Smooth muscle cell (in vitro differentiated cells): Measurements from ENCODE around the gene ZFPM1. TPM values are rescaled to one million over a fixed set of nuclear protein-coding genes. Genes with fewer than 3 reads are reported as not detected.

ENCODE experiments used
- DNase-seq: peaks from one replicate; lab custom pipeline; 2025; ENCODE audit not compliant: unreplicated experiment; lab: John Stamatoyannopoulos, UW
- H2AFZ ChIP-seq: fragments of 200-600 bp; sonication (generic); 2 replicates; pipeline ENCODE4 v1.6.0; 2016; ENCODE audit warnings: antibody characterized with exemption, low read depth, mild to moderate bottlenecking
- H3F3A ChIP-seq: fragments of 200-600 bp; sonication (generic); 2 replicates; pipeline ENCODE4 v1.6.0; 2017; ENCODE audit warnings: antibody characterized with exemption, low read depth
- H3K27ac ChIP-seq: fragments of 200-600 bp; sonication (generic); 2 replicates; pipeline ENCODE4 v1.5.1; 2016; ENCODE audit warnings: low read depth, mild to moderate bottlenecking
- H3K27me3 ChIP-seq: fragments of 200-600 bp; sonication (generic); 2 replicates; pipeline ENCODE4 v1.6.1; 2016; ENCODE audit warnings: low read depth, mild to moderate bottlenecking
- H3K36me3 ChIP-seq: fragments of 200-600 bp; sonication (generic); 2 replicates; pipeline ENCODE4 v1.5.1; 2016; ENCODE audit warnings: low read depth
- H3K4me1 ChIP-seq: fragments of 200-600 bp; sonication (generic); 2 replicates; pipeline ENCODE4 v1.5.1; 2016; ENCODE audit warnings: low read depth
- H3K4me2 ChIP-seq: fragments of 200-600 bp; sonication (generic); 2 replicates; pipeline ENCODE4 v1.6.0; 2016; ENCODE audit warnings: mild to moderate bottlenecking
- H3K4me3 ChIP-seq: fragments of 200-600 bp; sonication (generic); 2 replicates; pipeline ENCODE4 v1.5.1; 2016; ENCODE audit warnings: mild to moderate bottlenecking
- H3K79me2 ChIP-seq: fragments of 200-600 bp; sonication (generic); 2 replicates; pipeline ENCODE4 v1.6.0; 2016; ENCODE audit warnings: low read depth, mild to moderate bottlenecking
- H3K9ac ChIP-seq: fragments of 200-600 bp; sonication (generic); 2 replicates; pipeline ENCODE4 v1.6.0; 2016; ENCODE audit warnings: low read depth
- H3K9me3 ChIP-seq: fragments of 200-600 bp; sonication (generic); replicated peaks from 2 replicates; pipeline ENCODE4 v1.5.1; 2016; ENCODE audit warnings: low read depth
- H4K20me1 ChIP-seq: fragments of 200-600 bp; sonication (generic); 2 replicates; pipeline ENCODE4 v1.6.0; 2016; ENCODE audit warnings: low read depth
- CTCF ChIP-seq: fragments of 200-600 bp; sonication (generic); IDR thresholded peaks from 2 replicates; pipeline ENCODE4 v1.5.1; 2017; ENCODE audit warnings: borderline replicate concordance, mild to moderate bottlenecking, antibody characterized with exemption; ENCODE audit not compliant: insufficient read depth, poor library complexity, severe bottlenecking
- WGBS: methylation state at CpG from one replicate; pipeline ENCODE4 v1.1.7; 2016; ENCODE audit warnings: low lambda C conversion rate; 5-methylcytosine and 5-hydroxymethylcytosine counted together
- polyA plus RNA-seq: library from polyadenylated mRNA; unstranded; fragments of >200 nt; fragmentation: Nextera tagmentation; extraction: Ambion mirVana; gene quantifications from 2 replicates; pipeline ENCODE4 v1.2.1, GENCODE V29; 2016
- total RNA-seq: library from RNA; depleted of rRNA; stranded (reverse); fragments of >200 nt; gene quantifications from 2 replicates; pipeline ENCODE4 v1.2.3, GENCODE V29; 2014

Gene ZFPM1
- total and polyA plus RNA-seq, 2 experiments from 2014 or later, result 0.99 to 4.9 TPM

GRCh38 chr16:88435437-88436355, 17.4 kb upstream of the ZFPM1 start:
- no peak overlapping the region for H2AFZ ChIP-seq
- H3K4me2 ChIP-seq, result no peak overlapping the region
- H3K4me1 ChIP-seq, result no peaks in the 10 kb centered on the region
- H3K27me3 ChIP-seq, result no peaks in the 10 kb centered on the region
- TF ChIP-seq CTCF, result no peak
- no peak overlapping the region for H3K27ac ChIP-seq
- no peaks in the 10 kb centered on the region for H3K79me2 ChIP-seq
- DNase-seq, result no peak
- H3F3A ChIP-seq, result no peaks in the 10 kb centered on the region
- H3K9me3 ChIP-seq, result no peaks in the 10 kb centered on the region
- H3K4me3 ChIP-seq, result no peak overlapping the region
- no peaks in the 10 kb centered on the region for H4K20me1 ChIP-seq
- 93% methylated on average over 35 of the region's 36 CpGs for WGBS
- no peak overlapping the region for H3K9ac ChIP-seq
- no peaks in the 10 kb centered on the region for H3K36me3 ChIP-seq

- Histone ChIP-seq H3K4me1 (no peaks in the 10 kb centered on the region), H3K9me3 (no peaks in the 10 kb centered on the region), H2AFZ (no peak overlapping the region), H3K79me2 (no peaks in the 10 kb centered on the region), H3K27me3 (no peaks in the 10 kb centered on the region), H3K4me2 (no peak overlapping the region), H4K20me1 (no peaks in the 10 kb centered on the region), H3K9ac (no peak overlapping the region), H3F3A (no peaks in the 10 kb centered on the region), H3K4me3 (no peak overlapping the region), H3K36me3 (no peaks in the 10 kb centered on the region), H3K27ac (no peak overlapping the region)
- 94% methylated on average over 34 of the region's 36 CpGs for WGBS
- no peak for TF ChIP-seq CTCF
- no peak for DNase-seq
Observed at GRCh38 chr16:88436796-88437195, 16.3 kb upstream of the ZFPM1 start.

GRCh38 chr16:88437367-88437964, 15.6 kb upstream of the ZFPM1 start:
- DNase-seq, result peak; percentile 5
- H3K9ac ChIP-seq, result no peak overlapping the region
- no peak overlapping the region for H3K27ac ChIP-seq
- H3F3A ChIP-seq, result no peaks in the 10 kb centered on the region
- H3K36me3 ChIP-seq, result no peaks in the 10 kb centered on the region
- no peaks in the 10 kb centered on the region for H4K20me1 ChIP-seq
- no peaks in the 10 kb centered on the region for H3K79me2 ChIP-seq
- no peak overlapping the region for H2AFZ ChIP-seq
- no peak overlapping the region for H3K4me2 ChIP-seq
- H3K4me1 ChIP-seq, result no peaks in the 10 kb centered on the region
- H3K9me3 ChIP-seq, result no peaks in the 10 kb centered on the region
- H3K4me3 ChIP-seq, result no peak overlapping the region
- TF ChIP-seq CTCF, result peak; percentile 94
- 50% methylated on average over 46 of the region's 55 CpGs for WGBS
- H3K27me3 ChIP-seq, result no peaks in the 10 kb centered on the region
